Islet precursor cell (in vitro differentiated cells): Measurements from ENCODE around the gene RAB6A.
"Not testable (repeated sequence)": the region's sequence is repeated elsewhere in the genome, so short reads cannot be mapped to it uniquely, and the experiment has no call there.

Experiments used
- DNase-seq: peaks from one replicate; pipeline ENCODE4 v3.0.0-alpha.2; 2018

RAB6A gene

DNA sequence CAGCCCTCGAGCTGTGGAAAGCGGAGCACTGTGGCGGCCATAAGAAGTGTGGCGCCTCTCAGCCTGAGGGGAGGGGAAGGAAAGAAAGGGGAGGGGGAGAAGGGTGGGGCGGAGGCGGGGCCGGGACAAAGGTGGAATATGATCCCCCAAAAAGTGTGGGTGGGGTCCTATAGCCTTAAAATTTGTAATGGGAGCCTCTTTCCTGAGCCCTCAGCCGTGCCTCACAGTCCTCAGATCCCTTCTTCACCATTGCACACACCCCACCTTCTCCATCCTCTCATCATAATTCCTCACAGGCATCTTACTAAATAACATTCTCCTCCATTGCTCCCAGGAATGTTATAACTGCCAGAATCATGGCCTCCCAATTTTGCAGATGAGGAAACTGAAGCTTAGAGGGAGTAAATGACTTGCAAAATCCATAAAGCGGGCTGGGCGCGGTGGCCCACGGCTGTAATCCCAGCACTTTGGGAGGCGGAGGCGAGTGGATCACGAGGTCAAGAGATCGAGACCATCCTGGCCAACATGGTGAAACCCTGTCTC is 600 bp upstream of the RAB6A start:
- DNase-seq = no peak

DNA sequence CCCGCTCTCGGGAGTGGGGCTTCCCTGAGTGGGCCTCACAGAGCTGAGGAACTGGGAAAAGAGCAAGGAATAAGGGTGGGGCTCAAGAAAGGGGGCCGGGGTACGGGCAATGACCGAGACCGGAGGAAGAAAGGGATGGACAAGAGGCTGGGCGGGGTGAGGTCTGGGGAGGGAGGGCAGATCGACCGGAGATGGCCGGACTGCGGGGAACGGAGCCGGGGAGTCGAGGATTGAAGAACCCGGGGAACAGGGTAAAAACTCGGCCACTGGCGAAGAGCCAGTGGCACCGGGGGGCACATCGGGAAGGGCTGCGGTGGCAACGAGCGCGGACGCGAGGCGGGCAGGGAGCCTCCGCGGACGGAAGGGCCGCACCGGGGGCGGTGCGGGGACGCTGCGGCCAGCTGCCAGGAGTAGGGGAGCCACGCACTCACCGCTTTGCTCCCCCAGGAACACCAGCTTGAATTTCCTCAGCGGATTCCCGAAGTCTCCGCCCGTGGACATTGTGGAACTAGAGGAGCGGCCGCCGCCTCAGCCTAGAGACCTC is 667 bp downstream of the RAB6A start:
- DNase-seq = peak; percentile 62

- no peak for DNase-seq
Measured at GRCh38 chr11:73759610-73760134, 1.2 kb downstream of the RAB6A start.

- no peak for DNase-seq
Measured at GRCh38 chr11:73758451-73758850, 2.4 kb downstream of the RAB6A start.

DNA sequence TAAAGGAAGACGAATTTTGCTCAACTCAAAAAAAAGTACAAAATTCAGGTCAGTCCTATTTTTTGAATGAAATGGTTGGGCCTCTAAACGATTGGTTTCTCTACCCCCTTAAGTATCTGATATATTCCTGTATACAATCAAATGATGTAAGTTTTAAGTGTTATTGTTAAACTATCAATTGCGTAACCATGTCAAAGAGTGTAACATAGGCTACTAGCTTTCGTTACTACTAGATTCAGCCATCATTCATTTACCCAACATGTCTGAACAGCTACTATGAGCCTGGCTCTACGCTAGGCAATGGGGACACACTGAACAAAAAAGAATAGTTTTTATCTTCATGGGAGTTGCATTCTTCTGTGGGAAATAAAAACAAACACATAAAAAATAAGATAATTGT is 3.3 kb downstream of the RAB6A start:
- DNase-seq = no peak

GRCh38 chr11:73755670-73756069 is 5.2 kb downstream of the RAB6A start:
- no peak for DNase-seq

DNA sequence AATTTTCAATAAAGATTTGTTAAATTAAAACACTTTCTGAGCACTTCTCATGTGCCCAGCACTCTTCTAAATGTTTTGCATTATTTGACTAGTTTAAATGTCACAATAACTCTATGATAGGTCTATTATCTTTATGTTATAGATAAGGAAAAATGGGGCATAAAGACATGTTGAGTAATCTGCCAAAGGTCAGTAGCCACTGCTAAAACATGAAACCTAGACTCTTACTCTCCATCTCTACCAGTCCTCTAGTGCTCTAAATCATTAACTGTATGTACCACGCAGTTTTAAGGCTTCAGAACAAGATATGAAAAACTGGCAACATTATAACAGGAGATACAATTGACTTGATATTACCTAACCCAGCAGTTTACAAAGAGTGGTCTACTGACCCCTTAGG is 6.9 kb downstream of the RAB6A start:
- no peak for DNase-seq

GRCh38 chr11:73752903-73753302 is 8.0 kb downstream of the RAB6A start:
- no peak for DNase-seq

GRCh38 chr11:73752216-73752867 is 8.5 kb downstream of the RAB6A start:
- DNase-seq = no peak

- DNase-seq = not testable (repeated sequence)
Measured at GRCh38 chr11:73750862-73751261, 10.0 kb downstream of the RAB6A start.

DNA sequence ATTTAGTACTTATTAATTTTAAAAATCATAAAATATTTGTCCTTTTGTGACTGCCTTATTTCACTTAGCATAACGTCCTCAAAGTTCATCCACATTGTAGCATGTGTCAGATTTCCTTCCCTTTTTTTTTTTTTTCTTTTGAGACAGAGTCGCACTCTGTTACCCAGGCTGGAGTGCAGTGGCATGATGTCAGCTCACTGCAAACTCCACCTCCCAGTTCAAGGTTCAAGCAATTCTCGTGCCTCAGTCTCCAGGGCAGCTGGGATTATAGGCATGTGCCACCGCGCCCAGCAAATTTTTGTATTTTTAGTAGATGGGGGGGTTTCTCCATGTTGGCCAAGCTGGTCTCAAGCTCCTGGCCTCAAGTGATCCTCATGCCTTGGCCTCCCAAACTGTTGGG is 10.6 kb downstream of the RAB6A start:
- no peak for DNase-seq

GRCh38 chr11:73749118-73749517 is 11.8 kb downstream of the RAB6A start:
- DNase-seq = no peak

- no peak for DNase-seq
Measured at GRCh38 chr11:73748300-73748699, 12.6 kb downstream of the RAB6A start.

DNA sequence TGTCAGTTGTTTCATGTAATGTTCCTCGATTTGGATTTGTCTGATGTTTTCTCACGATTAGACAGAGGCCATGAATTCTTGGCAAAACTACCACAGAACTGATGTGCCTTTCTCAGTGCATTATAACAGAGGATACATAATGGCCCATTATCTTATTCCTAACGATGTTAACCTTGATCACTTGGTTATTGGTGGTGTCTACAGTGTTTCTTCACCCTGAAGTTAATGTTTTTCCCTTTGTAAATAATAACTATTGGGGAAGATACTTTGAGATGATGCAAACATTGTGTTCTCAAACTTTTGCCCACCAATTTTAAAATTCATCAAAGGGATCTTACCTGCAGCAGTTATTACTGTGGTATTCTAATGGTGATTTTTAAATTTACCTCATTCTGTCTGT is 13.1 kb downstream of the RAB6A start:
- no peak for DNase-seq

- no peak for DNase-seq
Measured at GRCh38 chr11:73746701-73747100, 14.2 kb downstream of the RAB6A start.

DNA sequence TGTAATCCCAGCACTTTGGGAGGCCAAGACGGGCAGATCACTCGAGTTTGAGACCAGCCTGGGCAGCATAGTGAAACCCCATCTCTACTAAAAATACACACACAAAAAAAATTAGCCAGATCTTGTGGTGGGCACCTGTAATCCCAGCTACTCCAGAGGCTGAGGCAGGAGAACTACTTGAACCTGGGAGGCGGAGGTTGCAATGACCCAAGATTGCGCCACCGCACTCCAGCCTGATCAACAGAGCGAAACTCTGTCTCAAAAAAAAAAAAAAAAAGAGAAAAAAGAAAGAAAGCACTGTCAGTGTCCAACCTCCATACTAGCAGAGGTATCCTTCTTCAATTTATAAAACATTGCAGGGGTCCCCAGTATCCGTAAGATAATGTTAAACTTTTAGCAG is 17.8 kb downstream of the RAB6A start:
- no peak for DNase-seq

GRCh38 chr11:73735959-73736358 is 24.9 kb downstream of the RAB6A start:
- DNase-seq = not testable (repeated sequence)

DNA sequence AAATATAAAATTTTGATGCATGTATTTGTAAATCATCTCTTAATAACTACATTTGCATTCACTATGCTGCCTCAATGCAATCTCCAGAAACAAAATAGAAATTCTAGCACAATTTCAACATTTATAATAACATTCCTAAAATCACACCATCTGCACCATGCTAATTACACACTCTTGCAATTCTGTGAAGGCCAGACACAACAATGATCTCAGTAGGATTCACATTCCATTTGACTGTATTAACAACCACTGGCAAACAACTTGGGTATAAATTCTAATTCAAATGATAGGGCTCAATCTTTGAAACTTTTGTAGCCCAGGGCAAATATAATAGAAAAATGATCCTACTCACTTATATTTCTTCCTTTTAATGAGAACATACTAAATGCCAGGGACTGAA is 25.9 kb downstream of the RAB6A start:
- no peak for DNase-seq

GRCh38 chr11:73734011-73734410 is 26.9 kb downstream of the RAB6A start:
- not testable (repeated sequence) for DNase-seq

- not testable (repeated sequence) for DNase-seq
Measured at GRCh38 chr11:73732936-73733335, 27.9 kb downstream of the RAB6A start.

- peak; percentile 66 for DNase-seq
Measured at GRCh38 chr11:73729594-73730206, 31.2 kb downstream of the RAB6A start.

DNA sequence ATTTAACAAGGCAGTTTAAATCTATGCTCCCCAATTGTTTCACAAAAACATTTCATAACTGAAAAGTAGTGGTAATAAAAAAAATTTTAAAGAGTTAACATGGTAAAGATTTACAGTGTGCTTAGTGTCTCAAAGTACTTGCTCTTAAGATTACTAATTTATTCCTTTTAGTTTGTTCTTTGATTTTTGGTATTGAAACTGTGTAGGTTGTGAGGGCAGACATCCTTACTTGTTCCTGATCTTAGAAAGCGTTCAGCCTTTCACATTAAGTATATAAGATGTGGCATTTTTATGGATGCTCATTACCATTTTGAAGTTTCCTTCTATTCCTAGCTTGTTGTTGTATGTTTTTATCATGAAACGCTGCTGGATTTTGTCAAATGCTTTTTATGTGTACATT is 32.9 kb downstream of the RAB6A start:
- no peak for DNase-seq

DNA sequence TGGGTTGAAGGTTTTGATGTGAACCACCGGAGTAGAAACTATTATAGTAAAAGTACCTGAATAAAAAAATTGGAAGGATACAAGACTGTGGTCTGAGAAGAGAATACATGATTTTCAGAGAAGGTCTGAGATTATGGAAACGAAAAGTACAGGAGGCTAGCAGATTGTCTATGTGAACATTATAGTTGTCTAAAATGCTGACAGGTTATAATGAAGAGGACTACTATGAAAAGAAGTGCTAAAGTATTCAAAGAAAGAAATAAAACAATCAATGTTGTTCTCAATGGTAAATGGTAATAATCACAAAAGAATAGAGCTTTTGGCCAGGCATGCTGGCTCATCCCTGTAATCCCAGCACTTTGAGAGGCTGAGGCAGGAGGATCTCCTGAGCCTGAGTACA is 34.0 kb downstream of the RAB6A start:
- no peak for DNase-seq

GRCh38 chr11:73717136-73717535 is 43.7 kb downstream of the RAB6A start:
- no peak for DNase-seq
